Measurements from ENCODE around the gene BTNL3. TPM values are rescaled to one million over a fixed set of nuclear protein-coding genes. Genes with fewer than 3 reads are reported as not detected.

Gene BTNL3
- total and polyA plus RNA-seq, 2 donors (not counting 3 experiments of a cell fraction or from before 2014, with no cell fraction given) = not detected

- POLR2A ChIA-PET = no interaction called here
- H3K4me1 ChIP-seq (ENCODE audit: control insufficient read depth, extremely low read depth, insufficient read depth, low read length) = no peaks in the 10 kb centered on the region
- FAIRE-seq (no peak), DNase-seq (ENCODE audit: low read depth, low spot score) (no peak)
- no peak overlapping the region for H3K27ac ChIP-seq (ENCODE audit: insufficient read depth, low read depth, low read length)
- BruUV-seq (replicated peaks) = no TSS peak
- intact Hi-C loops (cut with micrococcal nuclease) (no loop called here), dilution Hi-C loops (cut with MboI; ENCODE audit: extremely low pct_ligation_motif_present, low sequenced_read_pairs) (no loop called here)
- H3K9ac ChIP-seq (replicated peaks; ENCODE audit: extremely low read depth, insufficient read depth, low read length) = no peak overlapping the region
- H3K4me3 ChIP-seq (replicated peaks in 1 of 3; ENCODE audit: insufficient read depth in 1 of 3, low read depth in 1 of 3, low read length in 3 of 3) = no peak overlapping the region
- H2AFZ ChIP-seq (ENCODE audit: low read depth, low read length) = no peak overlapping the region
- CTCF ChIA-PET = no interaction called here
- TF ChIP-seq, protein P1, sequence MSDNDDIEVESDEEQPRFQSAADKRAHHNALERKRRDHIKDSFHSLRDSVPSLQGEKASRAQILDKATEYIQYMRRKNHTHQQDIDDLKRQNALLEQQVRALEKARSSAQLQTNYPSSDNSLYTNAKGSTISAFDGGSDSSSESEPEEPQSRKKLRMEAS (IDR thresholded peaks at IDR 0.05; ENCODE audit: insufficient read depth, insufficient read length) = no peak
- TF ChIP-seq FOS (IDR thresholded peaks at IDR 0.05; ENCODE audit: borderline replicate concordance, insufficient read depth, low read length) = no peak
- TF ChIP-seq GATA2 (IDR thresholded peaks at IDR 0.05; ENCODE audit: insufficient read depth, insufficient read length, low read depth, low read length) = no peak
- TF ChIP-seq, protein P2, sequence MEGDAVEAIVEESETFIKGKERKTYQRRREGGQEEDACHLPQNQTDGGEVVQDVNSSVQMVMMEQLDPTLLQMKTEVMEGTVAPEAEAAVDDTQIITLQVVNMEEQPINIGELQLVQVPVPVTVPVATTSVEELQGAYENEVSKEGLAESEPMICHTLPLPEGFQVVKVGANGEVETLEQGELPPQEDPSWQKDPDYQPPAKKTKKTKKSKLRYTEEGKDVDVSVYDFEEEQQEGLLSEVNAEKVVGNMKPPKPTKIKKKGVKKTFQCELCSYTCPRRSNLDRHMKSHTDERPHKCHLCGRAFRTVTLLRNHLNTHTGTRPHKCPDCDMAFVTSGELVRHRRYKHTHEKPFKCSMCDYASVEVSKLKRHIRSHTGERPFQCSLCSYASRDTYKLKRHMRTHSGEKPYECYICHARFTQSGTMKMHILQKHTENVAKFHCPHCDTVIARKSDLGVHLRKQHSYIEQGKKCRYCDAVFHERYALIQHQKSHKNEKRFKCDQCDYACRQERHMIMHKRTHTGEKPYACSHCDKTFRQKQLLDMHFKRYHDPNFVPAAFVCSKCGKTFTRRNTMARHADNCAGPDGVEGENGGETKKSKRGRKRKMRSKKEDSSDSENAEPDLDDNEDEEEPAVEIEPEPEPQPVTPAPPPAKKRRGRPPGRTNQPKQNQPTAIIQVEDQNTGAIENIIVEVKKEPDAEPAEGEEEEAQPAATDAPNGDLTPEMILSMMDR (IDR thresholded peaks at IDR 0.05; ENCODE audit: extremely low read depth in 1 of 2, insufficient read depth in 1 of 2, low read depth in 1 of 2, low read length in 2 of 2) = no peak
- no peak for TF ChIP-seq POLR2A (IDR thresholded peaks at IDR 0.05; ENCODE audit: low read depth, low read length)
- TF ChIP-seq JUN (IDR thresholded peaks at IDR 0.05; ENCODE audit: borderline replicate concordance, insufficient read depth, insufficient read length, low read depth) = no peak
- H3K9me3 ChIP-seq (replicated peaks; ENCODE audit: control insufficient read depth, insufficient read depth, low read length) = no peaks in the 10 kb centered on the region
- no peak overlapping the region for H3K4me2 ChIP-seq (ENCODE audit: insufficient read depth, low read length)
- H3K9me1 ChIP-seq (replicated peaks; ENCODE audit: control insufficient read depth, extremely low read depth, insufficient read depth, low read length) = no peaks in the 10 kb centered on the region
- no peaks in the 10 kb centered on the region for H3K36me3 ChIP-seq (ENCODE audit: control insufficient read depth in 2 of 2, extremely low read depth in 1 of 2, insufficient read depth in 2 of 2, low read length in 2 of 2)
- no peaks in the 10 kb centered on the region for H4K20me1 ChIP-seq (replicated peaks; ENCODE audit: control insufficient read depth, extremely low read depth, insufficient read depth, low read length)
- H3K79me2 ChIP-seq (ENCODE audit: control insufficient read depth, insufficient read depth, low read length) = no peaks in the 10 kb centered on the region
- H3K27me3 ChIP-seq (ENCODE audit: control insufficient read depth in 2 of 2, insufficient read depth in 2 of 2, low read length in 2 of 2) = no peaks in the 10 kb centered on the region
These were observed 52.4 kb downstream of the BTNL3 start for GRCh38 chr5:181041043-181041442.
